Osteocyte (in vitro differentiated cells): ENCODE measurements around the gene SLCO3A1. TPM values are rescaled to one million over a fixed set of nuclear protein-coding genes. Genes with fewer than 3 reads are reported as not detected.

Source experiments
- DNase-seq: peaks from one replicate; pipeline ENCODE4 v3.0.0; 2021; ENCODE audit warnings: mixed read lengths; ENCODE audit not compliant: unreplicated experiment; ENCODE audit errors: extremely low spot score
- H3K27ac Mint-ChIP-seq: one replicate; pipeline ENCODE4 v1.8.0; 2021; ENCODE audit warnings: mild to moderate bottlenecking, mixed read lengths; ENCODE audit not compliant: unreplicated experiment
- H3K27me3 Mint-ChIP-seq: one replicate; pipeline ENCODE4 v1.8.0; 2021; ENCODE audit warnings: mixed read lengths; ENCODE audit not compliant: unreplicated experiment
- H3K36me3 Mint-ChIP-seq: one replicate; pipeline ENCODE4 v1.8.0; 2021; ENCODE audit warnings: mixed read lengths; ENCODE audit not compliant: unreplicated experiment
- H3K4me1 Mint-ChIP-seq: one replicate; pipeline ENCODE4 v1.8.0; 2021; ENCODE audit warnings: mixed read lengths; ENCODE audit not compliant: unreplicated experiment
- H3K4me3 Mint-ChIP-seq: one replicate; pipeline ENCODE4 v1.8.0; 2021; ENCODE audit warnings: mild to moderate bottlenecking, moderate library complexity, mixed read lengths; ENCODE audit not compliant: unreplicated experiment
- H3K9me3 Mint-ChIP-seq: one replicate; pipeline ENCODE4 v1.8.0; 2021; ENCODE audit warnings: mixed read lengths; ENCODE audit not compliant: unreplicated experiment
- CTCF ChIP-seq: fragments of 200-600 bp; sonication (generic); IDR thresholded peaks from 2 replicates; pipeline ENCODE4 v1.5.0; 2021; ENCODE audit warnings: antibody characterized with exemption, mild to moderate bottlenecking, moderate library complexity
- total RNA-seq: library from RNA; stranded (reverse); gene quantifications from 2 replicates; pipeline ENCODE4 v1.2.1, GENCODE V29; 2021

The SLCO3A1 gene
- total RNA-seq, 1 donor from 2014 or later, result 1.3 TPM

- no peak for TF ChIP-seq CTCF
- Mint-ChIP-seq H3K4me3 (no peak overlapping the region), H3K27ac (no peak overlapping the region)
These were observed 69.4 kb downstream of the SLCO3A1 start for GRCh38 chr15:91922646-91923547.

GRCh38 chr15:91924183-91924582, 70.7 kb downstream of the SLCO3A1 start:
- Mint-ChIP-seq H3K4me1 (peaks cover 5% of the 10 kb centered on the region), H3K27me3 (no peaks in the 10 kb centered on the region)

More at GRCh38 chr15:91922646-91923547, 69.4 kb downstream of the SLCO3A1 start:
- DNase-seq, result no peak
- Mint-ChIP-seq H3K36me3 (no peaks in the 10 kb centered on the region), H3K4me1 (peaks cover 5% of the 10 kb centered on the region), H3K27me3 (no peaks in the 10 kb centered on the region), H3K9me3 (peaks cover 4% of the 10 kb centered on the region)

GRCh38 chr15:91924837-91925495, 71.5 kb downstream of the SLCO3A1 start:
- no peak overlapping the region for H3K4me3 Mint-ChIP-seq
- H3K27ac Mint-ChIP-seq, result no peak overlapping the region
- no peak for DNase-seq
- H3K4me1 Mint-ChIP-seq, result peaks cover 5% of the 10 kb centered on the region
- H3K27me3 Mint-ChIP-seq, result no peaks in the 10 kb centered on the region
- TF ChIP-seq CTCF, result no peak
- peaks cover 4% of the 10 kb centered on the region for H3K9me3 Mint-ChIP-seq
- H3K36me3 Mint-ChIP-seq, result no peaks in the 10 kb centered on the region

More at GRCh38 chr15:91924183-91924582, 70.7 kb downstream of the SLCO3A1 start:
- Mint-ChIP-seq H3K4me3 (no peak overlapping the region), H3K9me3 (peaks cover 4% of the 10 kb centered on the region), H3K27ac (no peak overlapping the region), H3K36me3 (no peaks in the 10 kb centered on the region)
- no peak for TF ChIP-seq CTCF
- DNase-seq, result no peak

- no peaks in the 10 kb centered on the region for H3K27me3 Mint-ChIP-seq
- peaks cover 5% of the 10 kb centered on the region for H3K4me1 Mint-ChIP-seq
- no peak overlapping the region for H3K27ac Mint-ChIP-seq
- no peak for DNase-seq
- H3K9me3 Mint-ChIP-seq, result peaks cover 4% of the 10 kb centered on the region
- no peak for TF ChIP-seq CTCF
- H3K36me3 Mint-ChIP-seq, result no peaks in the 10 kb centered on the region
- H3K4me3 Mint-ChIP-seq, result no peak overlapping the region
These were observed 72.3 kb downstream of the SLCO3A1 start for GRCh38 chr15:91925794-91926193.

- H3K4me1 Mint-ChIP-seq, result peaks cover 5% of the 10 kb centered on the region
- H3K9me3 Mint-ChIP-seq, result peaks cover 4% of the 10 kb centered on the region
- H3K4me3 Mint-ChIP-seq, result no peak overlapping the region
- H3K36me3 Mint-ChIP-seq, result no peaks in the 10 kb centered on the region
- H3K27me3 Mint-ChIP-seq, result no peaks in the 10 kb centered on the region
- DNase-seq, result no peak
- H3K27ac Mint-ChIP-seq, result no peak overlapping the region
- no peak for TF ChIP-seq CTCF
These were observed 73.4 kb downstream of the SLCO3A1 start for GRCh38 chr15:91926908-91927270.
